IMR-90 (cell line): ENCODE data around the gene ZNF679. TPM values are rescaled to one million over a fixed set of nuclear protein-coding genes. Genes with fewer than 3 reads are reported as not detected.
A peak's percentile ranks its signal among the peaks of the same experiment; 100 is the strongest.

Source experiments
- ATAC-seq: fragments of 200-7000 bp; cut with Tn5 transposase; 2 replicates; pipeline ENCODE4 v1.9.1; 2020; ENCODE audit warnings: low read depth, mild to moderate bottlenecking, moderate library complexity
- BruUV-seq: library from RNA; stranded (reverse); fragments of 400-500 nt; replicated peaks from 2 replicates; lab custom pipeline; 2021; lab: Mats Ljungman, UMichigan
- CTCF ChIA-PET: fragments of 300-600 bp; formaldehyde crosslinking; extraction: SDS; loops from one replicate; lab custom pipeline; 2021; ENCODE audit warnings: antibody characterized with exemption; lab: Yijun Ruan, JAX
- POLR2A ChIA-PET: fragments of 300-600 bp; sonication (Branson Sonifier 250); formaldehyde crosslinking; loops from one replicate; lab custom pipeline; 2022; ENCODE audit warnings: antibody characterized with exemption; ENCODE audit not compliant: unreplicated experiment; lab: Charles Lee
- DNase-seq: peaks from one replicate; pipeline ENCODE4 v3.0.0; 2013
- H2AFZ ChIP-seq: replicated peaks from 2 replicates; pipeline ENCODE3; 2013; ENCODE audit warnings: low read length, mild to moderate bottlenecking; ENCODE audit not compliant: poor library complexity
- H2AK5ac ChIP-seq: 2 replicates; pipeline ENCODE4 v1.6.1; 2013; ENCODE audit warnings: low read depth, low read length, inconsistent platforms
- H2AK9ac ChIP-seq: replicated peaks from 2 replicates; pipeline ENCODE3; 2013; ENCODE audit warnings: mild to moderate bottlenecking, low read depth, low read length, moderate library complexity; ENCODE audit not compliant: poor library complexity
- H2BK120ac ChIP-seq: 2 replicates; pipeline ENCODE4 v1.6.1; 2013; ENCODE audit warnings: low read depth, low read length, inconsistent platforms
- H2BK15ac ChIP-seq: 3 replicates; pipeline ENCODE4 v1.6.1; 2013; ENCODE audit warnings: low read depth, low read length, inconsistent platforms
- H2BK20ac ChIP-seq: 2 replicates; pipeline ENCODE4 v1.6.1; 2013; ENCODE audit warnings: low read depth, mild to moderate bottlenecking, inconsistent platforms, low read length, moderate library complexity
- H2BK5ac ChIP-seq: 2 replicates; pipeline ENCODE4 v1.6.1; 2013; ENCODE audit warnings: mild to moderate bottlenecking, low read depth, low read length, inconsistent platforms; ENCODE audit not compliant: poor library complexity, severe bottlenecking
- H3K14ac ChIP-seq: replicated peaks from 2 replicates; pipeline ENCODE4 v1.6.1; 2013; ENCODE audit warnings: low read depth, low read length, inconsistent platforms
- H3K18ac ChIP-seq: 2 replicates; pipeline ENCODE4 v1.6.1; 2013; ENCODE audit warnings: low read depth, low read length, control low read depth
- H3K23ac ChIP-seq: 2 replicates; pipeline ENCODE4 v1.6.1; 2013; ENCODE audit warnings: low read depth, low read length, inconsistent platforms
- H3K27ac ChIP-seq: 2 replicates; pipeline ENCODE4 v1.5.1; 2013; ENCODE audit warnings: mild to moderate bottlenecking, control low read depth, low read length; ENCODE audit not compliant: insufficient read depth
- H3K27me3 ChIP-seq: 2 replicates; pipeline ENCODE4 v1.6.1; 2013; ENCODE audit warnings: low read length; ENCODE audit not compliant: control insufficient read depth, insufficient read depth
- H3K36me3 ChIP-seq: 2 replicates; pipeline ENCODE4 v1.6.1; 2013; ENCODE audit warnings: low read length, mixed read lengths; ENCODE audit not compliant: control insufficient read depth, insufficient read depth
- H3K4ac ChIP-seq: 2 replicates; pipeline ENCODE4 v1.6.1; 2013; ENCODE audit warnings: low read depth, low read length, inconsistent platforms
- H3K4me1 ChIP-seq: 2 replicates; pipeline ENCODE4 v1.6.1; 2013; ENCODE audit warnings: low read length, mixed read lengths; ENCODE audit not compliant: control insufficient read depth, insufficient read depth
- H3K4me2 ChIP-seq: 2 replicates; pipeline ENCODE4 v1.6.1; 2013; ENCODE audit warnings: low read depth, mild to moderate bottlenecking, control low read depth, low read length, moderate library complexity
- H3K4me3 ChIP-seq: 2 replicates; pipeline ENCODE4 v1.5.1; 2013; ENCODE audit warnings: low read depth, mild to moderate bottlenecking, control low read depth, low read length, moderate library complexity; ENCODE audit not compliant: insufficient read depth
- H3K56ac ChIP-seq: 2 replicates; pipeline ENCODE4 v1.6.1; 2013; ENCODE audit warnings: low read length, inconsistent platforms; ENCODE audit not compliant: insufficient read depth; ENCODE audit errors: extremely low read depth
- H3K79me1 ChIP-seq, 2 experiments: 2 replicates each; pipeline ENCODE4 v1.6.1; 2013; ENCODE audit warnings: low read length in 2 of 2, inconsistent platforms in 1 of 2, low read depth in 1 of 2
- H3K9ac ChIP-seq: 2 replicates; pipeline ENCODE4 v1.6.1; 2013; ENCODE audit warnings: low read depth, low read length, control low read depth
- H3K9me1 ChIP-seq: 2 replicates; pipeline ENCODE4 v1.6.1; 2013; ENCODE audit warnings: low read length, inconsistent platforms; ENCODE audit not compliant: insufficient read depth
- H3K9me3 ChIP-seq: 2 replicates; pipeline ENCODE4 v1.6.1; 2013; ENCODE audit warnings: low read length; ENCODE audit not compliant: control insufficient read depth, insufficient read depth
- H4K20me1 ChIP-seq: 2 replicates; pipeline ENCODE4 v1.6.1; 2013; ENCODE audit warnings: low read length, inconsistent platforms; ENCODE audit not compliant: insufficient read depth
- H4K5ac ChIP-seq: 2 replicates; pipeline ENCODE4 v1.6.1; 2013; ENCODE audit warnings: mild to moderate bottlenecking, low read depth, low read length, control low read depth
- H4K8ac ChIP-seq, 2 experiments: 2 replicates each; pipeline ENCODE4 v1.6.1; 2013; ENCODE audit warnings: low read depth in 2 of 2, low read length in 2 of 2, control low read depth in 1 of 2, inconsistent platforms in 1 of 2
- H4K91ac ChIP-seq: 2 replicates; pipeline ENCODE4 v1.6.1; 2013; ENCODE audit warnings: low read depth, low read length, inconsistent platforms; ENCODE audit not compliant: insufficient read depth
- CEBPB ChIP-seq: IDR thresholded peaks from 2 replicates; pipeline ENCODE4 v1.6.1; 2012; ENCODE audit warnings: low read depth, low read length, improper control_type of control experiment
- SMC3 ChIP-seq: fragments of 150-350 bp; IDR thresholded peaks from 2 replicates; pipeline ENCODE4 v1.6.1; 2016; ENCODE audit warnings: low read depth, mild to moderate bottlenecking, antibody characterized with exemption, low read length, moderate library complexity
- WGBS, 2 experiments: methylation state at CpG; one replicate each; pipeline versions ENCODE4 v1.1.5 to v1.1.7; 2013; ENCODE audit warnings: missing lambda C conversion rate in 2 of 2; ENCODE audit not compliant: insufficient read length in 1 of 2; ENCODE audit errors: extremely low coverage in 2 of 2; 5-methylcytosine and 5-hydroxymethylcytosine counted together
- dilution Hi-C: fragments of 300-500 bp; cut with HindIII; formaldehyde crosslinking; loops from one replicate; pipeline ENCODE4 v1.14.3; 2018; ENCODE audit warnings: low sequenced_read_pairs; ENCODE audit not compliant: unreplicated experiment
- in situ Hi-C: fragments of 300-500 bp; cut with MboI; formaldehyde crosslinking; loops from 3 replicates; pipeline ENCODE4 v1.14.3; 2019; ENCODE audit warnings: low sequenced_read_pairs, inconsistent platforms, mixed read lengths
- intact Hi-C: fragments of 100-400 bp; cut with micrococcal nuclease; formaldehyde crosslinking; loops from 2 replicates; pipeline ENCODE4 v1.10.0; 2022
- polyA plus RNA-seq, 3 experiments: library from polyadenylated mRNA; depleted of rRNA; stranded (reverse); fragments of >200 nt; gene quantifications; 2 replicates each; pipeline ENCODE4 v1.2.3, GENCODE V29; 2012; ENCODE audit warnings: low replicate concordance in 1 of 3
- total RNA-seq: library from RNA; depleted of rRNA; stranded (reverse); fragments of >200 nt; gene quantifications from 2 replicates; pipeline ENCODE4 v1.2.3, GENCODE V29; 2012

The ZNF679 gene
- total and polyA plus RNA-seq, 2 of the 4 experiments (the other 2 are of a cell fraction), result not detected

GRCh38 chr7:64300641-64301405 lies 72.5 kb downstream of the ZNF679 start:
- no peaks in the 10 kb centered on the region for H3K79me1 ChIP-seq
- H3K27me3 ChIP-seq, result no peaks in the 10 kb centered on the region
- H3K18ac ChIP-seq, result no peak overlapping the region
- ATAC-seq (no peak), DNase-seq (no peak)
- intact Hi-C loops, result no loop called here
- H3K9me3 ChIP-seq, result 0 out of 2 replicates have a peak, but pooled peaks cover 2% of the 10 kb centered on the region
- WGBS, 2 experiments, result 57% methylated on average over 1 of the region's 9 CpGs; no CpG with 5 or more reads in 1 of the 2 experiments
- H2AK5ac ChIP-seq, result no peak overlapping the region
- no peak overlapping the region for H4K5ac ChIP-seq
- no peak overlapping the region for H2AFZ ChIP-seq
- H4K20me1 ChIP-seq, result no peaks in the 10 kb centered on the region
- no peak overlapping the region for H3K4me2 ChIP-seq
- no peak overlapping the region for H2AK9ac ChIP-seq
- no peak overlapping the region for H4K8ac ChIP-seq
- no peak overlapping the region for H3K27ac ChIP-seq
- no peaks in the 10 kb centered on the region for H3K36me3 ChIP-seq
- no peak overlapping the region for H3K14ac ChIP-seq
- H4K91ac ChIP-seq, result no peak overlapping the region
- no peak overlapping the region for H3K4ac ChIP-seq
- dilution Hi-C loops, result no loop called here
- H3K23ac ChIP-seq, result no peak overlapping the region
- no peaks in the 10 kb centered on the region for H3K9me1 ChIP-seq
- TF ChIP-seq SMC3 (no peak), CEBPB (0 out of 2 replicates have a peak, but pooled peaks have one; percentile 7)
- H2BK120ac ChIP-seq, result no peak overlapping the region
- H2BK5ac ChIP-seq, result no peak overlapping the region
- in situ Hi-C loops, result no loop called here
- H3K4me3 ChIP-seq, result no peak overlapping the region
- BruUV-seq, result no TSS peak
- no peak overlapping the region for H3K56ac ChIP-seq
- H3K4me1 ChIP-seq, result no peaks in the 10 kb centered on the region
- ChIA-PET CTCF (no interaction called here), POLR2A (no interaction called here)
- no peak overlapping the region for H2BK15ac ChIP-seq
- H2BK20ac ChIP-seq, result no peak overlapping the region
- H3K9ac ChIP-seq, result no peak overlapping the region
